Naive B cell (primary cell): ENCODE measurements around the gene DUSP15. TPM values are rescaled to one million over a fixed set of nuclear protein-coding genes. Genes with fewer than 3 reads are reported as not detected.

Experiments used
- ATAC-seq, 2 donors: fragments of 150-1000 bp; cut with Tn5 transposase; 2 replicates each; pipeline ENCODE4 v1.10.0; 2021; ENCODE audit warnings: low read depth in 2 of 2, mild to moderate bottlenecking in 2 of 2, moderate library complexity in 2 of 2
- DNase-seq: peaks from one replicate; pipeline ENCODE4 v3.0.0; 2022
- H3K27ac Mint-ChIP-seq, 6 donors: one replicate each; pipeline ENCODE4 v1.8.0; 2020 to 2022; ENCODE audit warnings: mild to moderate bottlenecking in 6 of 6, mixed read lengths in 6 of 6, moderate library complexity in 5 of 6, inconsistent platforms in 2 of 6
- H3K27me3 Mint-ChIP-seq, 3 donors: one replicate each; pipeline ENCODE4 v1.8.0; 2021 to 2022; ENCODE audit warnings: mixed read lengths in 3 of 3, mild to moderate bottlenecking in 1 of 3
- H3K36me3 Mint-ChIP-seq, 2 donors: one replicate each; pipeline ENCODE4 v1.8.0; 2020 to 2022; ENCODE audit warnings: mixed read lengths in 2 of 2, inconsistent platforms in 1 of 2, mild to moderate bottlenecking in 1 of 2
- H3K4me1 Mint-ChIP-seq, 3 donors: one replicate each; pipeline ENCODE4 v1.8.0; 2020 to 2022; ENCODE audit warnings: mixed read lengths in 3 of 3, inconsistent platforms in 1 of 3, mild to moderate bottlenecking in 1 of 3, moderate library complexity in 1 of 3
- H3K4me3 Mint-ChIP-seq, 8 donors: one replicate each; pipeline ENCODE4 v1.8.0; 2020 to 2022; ENCODE audit warnings: mild to moderate bottlenecking in 8 of 8, mixed read lengths in 8 of 8, moderate library complexity in 8 of 8, inconsistent platforms in 2 of 8
- H3K9me3 Mint-ChIP-seq, 7 donors: one replicate each; pipeline ENCODE4 v1.8.0; 2020 to 2022; ENCODE audit warnings: mixed read lengths in 7 of 7, mild to moderate bottlenecking in 5 of 7, inconsistent platforms in 2 of 7, moderate library complexity in 1 of 7
- polyA plus RNA-seq, 6 donors: library from polyadenylated mRNA; unstranded; fragments of 300-500 nt; fragmentation: Illumina TruSeq; gene quantifications; one replicate each; pipeline ENCODE4 v1.2.3, GENCODE V29; 2021; ENCODE audit warnings: low read depth in 6 of 6

DUSP15 gene
- polyA plus RNA-seq, 6 donors from 2014 or later, result 1.7 TPM; not detected in 5

DNA sequence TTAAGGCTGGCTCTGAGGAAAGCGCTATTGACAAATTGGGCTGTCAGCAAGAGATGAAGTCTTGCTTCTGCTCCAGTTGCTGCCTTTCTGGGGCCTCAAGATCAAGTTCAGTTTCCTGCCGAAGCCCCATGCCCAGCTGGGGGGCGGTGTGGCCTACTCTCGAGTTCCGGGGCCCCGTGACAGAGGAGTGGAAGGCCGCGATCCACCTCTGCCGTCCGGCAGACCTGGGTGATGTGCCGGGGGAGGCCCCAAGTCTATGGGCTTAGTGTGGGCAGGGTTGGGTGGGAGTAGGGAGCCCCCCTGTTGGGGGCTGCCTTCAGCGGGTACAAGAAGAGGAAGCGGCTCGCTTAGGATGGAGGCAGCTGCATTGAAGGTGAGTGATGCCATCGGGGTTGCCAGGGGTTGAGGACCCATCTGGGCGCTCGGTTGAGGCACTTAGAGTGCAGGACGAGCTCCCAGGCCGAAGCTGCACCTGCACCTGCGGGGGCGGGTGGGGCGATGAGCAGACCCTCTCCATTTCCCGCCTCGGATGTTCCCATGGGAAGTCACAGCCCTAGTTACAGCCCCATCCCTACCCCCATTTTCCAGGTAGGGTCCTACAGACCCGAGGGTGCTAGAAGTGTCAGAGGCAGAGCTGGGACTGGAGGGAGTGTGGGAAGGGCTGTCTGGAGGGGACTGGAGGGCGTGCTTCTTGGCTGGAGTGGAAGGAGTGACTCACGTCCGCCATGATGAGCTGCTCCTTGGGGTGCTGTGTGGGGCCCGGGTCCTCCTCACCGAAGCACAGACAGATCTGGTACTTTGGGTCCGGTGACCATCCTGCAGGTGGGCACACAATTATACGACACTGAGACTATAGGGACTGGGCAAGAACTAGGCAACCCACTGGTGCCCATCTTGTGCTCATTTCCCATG lies 22.0 kb downstream of the DUSP15 start:
- DNase-seq (no peak), ATAC-seq (no peak)
- Mint-ChIP-seq H3K4me3 (no peak overlapping the region), H3K27me3 (peaks cover 18 to 31% (median 28%) of the 10 kb centered on the region in 3 donors), H3K27ac (no peak overlapping the region), H3K4me1 (peaks cover 0 to 3% (median under 1%) of the 10 kb centered on the region in 3 donors), H3K9me3 (no peaks in the 10 kb centered on the region), H3K36me3 (no peaks in the 10 kb centered on the region)

GRCh38 chr20:31846793-31847138 lies 23.6 kb downstream of the DUSP15 start:
- no peak overlapping the region for H3K4me3 Mint-ChIP-seq
- H3K36me3 Mint-ChIP-seq, result no peaks in the 10 kb centered on the region
- H3K4me1 Mint-ChIP-seq, result peaks cover 6% of the 10 kb centered on the region in 3 donors
- peaks cover 18 to 31% (median 28%) of the 10 kb centered on the region in 3 donors for H3K27me3 Mint-ChIP-seq
- no peaks in the 10 kb centered on the region for H3K9me3 Mint-ChIP-seq
- no peak for DNase-seq
- no peak for ATAC-seq
- H3K27ac Mint-ChIP-seq, result no peak overlapping the region

- DNase-seq (no peak), ATAC-seq (peak; percentile 24)
- Mint-ChIP-seq H3K27me3 (peaks cover 10 to 17% (median 15%) of the 10 kb centered on the region in 3 donors), H3K4me3 (no peak within 1 kb of the TSS), H3K36me3 (no peaks in the 10 kb centered on the region), H3K4me1 (peaks cover 6 to 7% (median 6%) of the 10 kb centered on the region in 3 donors), H3K27ac (no peak within 1 kb of the TSS), H3K9me3 (no peaks in the 10 kb centered on the region)
Measured at GRCh38 chr20:31845300-31845863, 24.9 kb downstream of the DUSP15 start, which contains the start of gene FOXS1. Gene FOXS1, minus strand, starts transcription at chr20:31845604. Its CDS starts 62 bp downstream, at chr20:31845542.

- H3K4me1 Mint-ChIP-seq, result peaks cover 6 to 7% (median 6%) of the 10 kb centered on the region in 3 donors
- no peaks in the 10 kb centered on the region for H3K9me3 Mint-ChIP-seq
- H3K27me3 Mint-ChIP-seq, result peaks cover 10 to 12% (median 11%) of the 10 kb centered on the region in 3 donors
- ATAC-seq (peak; percentile 16 to 19), DNase-seq (no peak)
- no peaks in the 10 kb centered on the region for H3K36me3 Mint-ChIP-seq
- H3K27ac Mint-ChIP-seq, result no peak overlapping the region
- no peak overlapping the region for H3K4me3 Mint-ChIP-seq
Measured at GRCh38 chr20:31844737-31845299, 25.5 kb downstream of the DUSP15 start.

DNA sequence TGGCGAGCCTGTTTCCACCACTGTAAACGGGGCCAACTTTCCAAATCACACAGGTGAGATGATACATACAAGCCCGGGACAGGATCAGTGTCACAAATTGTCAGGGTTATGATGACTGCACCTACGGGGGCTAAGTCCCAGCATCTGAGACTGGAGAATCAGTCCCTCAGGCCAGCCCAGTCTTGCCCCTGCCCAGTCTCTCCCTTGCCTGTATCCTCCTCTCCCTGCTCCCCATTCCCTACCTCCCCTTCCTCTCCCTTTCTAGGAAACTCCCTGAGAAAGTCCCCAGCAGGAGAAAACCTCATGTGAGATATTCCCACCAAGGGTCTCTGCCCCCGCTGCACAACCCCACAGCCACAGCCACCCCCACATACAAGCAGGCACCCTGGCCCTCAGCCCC lies 26.4 kb downstream of the DUSP15 start:
- Mint-ChIP-seq H3K27ac (peak overlapping the region in 1 of 6 donors; percentile 57), H3K4me1 (peaks cover 6 to 7% (median 6%) of the 10 kb centered on the region in 3 donors), H3K9me3 (no peaks in the 10 kb centered on the region), H3K27me3 (peaks cover 3 to 6% (median 5%) of the 10 kb centered on the region in 3 donors), H3K4me3 (no peak overlapping the region), H3K36me3 (no peaks in the 10 kb centered on the region)
- no peak for DNase-seq
- peak; percentile 11 to 17 for ATAC-seq

- DNase-seq, result no peak
- Mint-ChIP-seq H3K27ac (no peak overlapping the region), H3K4me3 (no peak overlapping the region), H3K27me3 (peaks cover 0 to 3% (median 0%) of the 10 kb centered on the region in 3 donors), H3K9me3 (no peaks in the 10 kb centered on the region), H3K36me3 (no peaks in the 10 kb centered on the region), H3K4me1 (peaks cover 6 to 7% (median 6%) of the 10 kb centered on the region in 3 donors)
- ATAC-seq, result peak; percentile 12 to 22
Measured at GRCh38 chr20:31843288-31843687, 27.0 kb downstream of the DUSP15 start.

DNA sequence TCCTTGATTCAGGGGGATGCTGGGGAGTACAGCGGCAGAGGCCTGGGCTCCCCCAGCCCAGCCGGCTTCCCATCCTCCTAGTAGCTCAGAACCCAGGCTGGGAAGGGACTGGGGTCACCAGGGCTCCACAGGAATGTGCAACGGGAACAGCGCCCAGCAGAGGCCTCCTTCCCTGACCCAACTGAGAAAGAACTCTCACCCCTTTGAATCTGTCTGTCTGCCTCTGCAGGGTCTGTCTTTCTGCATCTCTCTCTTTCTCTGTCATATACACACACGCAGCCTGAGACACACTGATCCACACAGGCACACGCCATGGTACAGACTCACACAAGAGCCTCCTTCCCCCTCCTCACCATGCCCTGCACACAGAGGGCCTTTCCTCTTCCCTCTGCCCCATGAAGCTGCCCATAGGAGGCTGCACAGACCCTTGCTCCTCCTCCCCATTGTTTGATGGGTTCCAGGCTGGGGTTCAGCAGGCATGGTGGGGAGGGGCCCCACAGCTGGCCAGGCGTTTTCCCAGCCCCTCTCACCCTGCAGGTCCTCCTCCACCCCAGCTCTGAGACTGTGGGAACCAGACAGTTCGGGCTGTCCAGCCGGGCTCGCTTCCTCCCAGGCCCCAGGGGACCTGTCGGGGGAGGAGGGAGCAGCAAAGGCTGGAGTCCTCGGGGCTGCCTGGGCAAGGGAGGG lies 27.7 kb downstream of the DUSP15 start:
- Mint-ChIP-seq H3K27ac (no peak overlapping the region), H3K27me3 (peaks cover 0 to 2% (median 0%) of the 10 kb centered on the region in 3 donors), H3K9me3 (no peaks in the 10 kb centered on the region), H3K4me3 (no peak overlapping the region), H3K4me1 (peaks cover 6 to 7% (median 6%) of the 10 kb centered on the region in 3 donors), H3K36me3 (no peaks in the 10 kb centered on the region)
- ATAC-seq (no peak), DNase-seq (no peak)

DNA sequence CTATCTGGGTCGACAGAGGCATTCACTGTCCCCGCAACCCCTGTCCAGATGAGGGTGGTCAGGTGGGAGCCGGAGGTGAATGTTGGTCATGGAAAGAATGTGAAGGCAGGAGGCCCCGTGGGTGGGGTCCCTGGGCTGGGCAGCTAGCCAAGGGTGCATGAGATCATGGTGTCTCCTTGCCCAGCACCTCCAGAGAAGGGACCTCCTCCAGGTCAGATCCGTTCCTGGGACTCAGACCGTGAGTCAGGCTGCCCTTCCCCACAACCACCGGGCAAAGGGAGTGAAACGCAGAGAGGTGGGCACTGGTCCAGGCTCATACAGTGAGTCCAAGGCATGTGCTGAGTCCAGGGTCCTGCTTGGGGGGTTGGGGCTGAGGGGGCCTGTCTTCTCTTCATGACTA lies 28.4 kb downstream of the DUSP15 start:
- H3K4me3 Mint-ChIP-seq, result no peak overlapping the region
- no peaks in the 10 kb centered on the region for H3K9me3 Mint-ChIP-seq
- no peaks in the 10 kb centered on the region for H3K27me3 Mint-ChIP-seq
- DNase-seq, result no peak
- H3K36me3 Mint-ChIP-seq, result no peaks in the 10 kb centered on the region
- peaks cover 6 to 7% (median 6%) of the 10 kb centered on the region in 3 donors for H3K4me1 Mint-ChIP-seq
- no peak overlapping the region for H3K27ac Mint-ChIP-seq
- ATAC-seq, result no peak

- Mint-ChIP-seq H3K9me3 (no peaks in the 10 kb centered on the region), H3K27ac (no peak overlapping the region), H3K4me1 (peaks cover 6 to 10% (median 7%) of the 10 kb centered on the region in 3 donors), H3K27me3 (no peaks in the 10 kb centered on the region), H3K4me3 (no peak overlapping the region), H3K36me3 (no peaks in the 10 kb centered on the region)
- DNase-seq, result no peak
- ATAC-seq, result no peak
Measured at GRCh38 chr20:31840906-31841816, 29.2 kb downstream of the DUSP15 start.

- DNase-seq (no peak), ATAC-seq (no peak)
- H3K36me3 Mint-ChIP-seq, result no peaks in the 10 kb centered on the region
- H3K27me3 Mint-ChIP-seq, result no peaks in the 10 kb centered on the region
- no peak overlapping the region for H3K27ac Mint-ChIP-seq
- H3K9me3 Mint-ChIP-seq, result no peaks in the 10 kb centered on the region
- H3K4me3 Mint-ChIP-seq, result no peak overlapping the region
- peaks cover 6 to 14% (median 11%) of the 10 kb centered on the region in 3 donors for H3K4me1 Mint-ChIP-seq
Measured at GRCh38 chr20:31839782-31840487, 30.4 kb downstream of the DUSP15 start.

DNA sequence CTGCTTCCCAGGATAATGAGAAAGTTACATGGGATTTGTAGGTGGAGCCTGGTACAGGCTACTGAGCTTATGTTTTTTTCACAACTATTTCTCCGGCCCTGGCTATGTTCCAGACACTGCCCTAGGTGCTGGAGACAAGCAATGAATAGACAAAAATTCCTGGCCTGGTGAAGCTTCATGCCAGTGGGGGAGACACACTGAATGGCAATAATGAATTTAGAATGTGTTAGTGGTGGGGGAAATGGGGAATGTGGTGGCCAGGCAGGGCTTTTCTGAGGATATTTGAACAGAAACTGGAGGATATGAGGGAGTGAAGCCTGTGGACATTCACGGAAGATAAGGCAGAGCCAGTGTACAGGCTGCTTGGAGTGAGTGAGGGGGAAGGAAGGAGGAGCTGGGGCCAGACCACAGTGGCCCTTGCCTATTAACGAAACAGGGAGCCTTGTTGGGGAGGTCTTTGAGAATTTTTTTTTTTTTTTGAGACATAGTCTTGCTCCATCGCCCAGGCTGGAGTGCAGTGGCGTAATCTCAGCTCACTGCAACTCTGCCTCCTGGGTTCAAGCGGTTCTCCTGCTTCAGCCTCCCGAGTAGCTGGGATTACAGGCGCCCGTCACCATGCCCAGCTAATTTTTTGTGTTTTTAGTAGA lies 31.6 kb downstream of the DUSP15 start:
- H3K9me3 Mint-ChIP-seq, result no peaks in the 10 kb centered on the region
- H3K27ac Mint-ChIP-seq, result no peak overlapping the region
- H3K4me1 Mint-ChIP-seq, result peaks cover 6 to 14% (median 11%) of the 10 kb centered on the region in 3 donors
- DNase-seq, result no peak
- H3K27me3 Mint-ChIP-seq, result no peaks in the 10 kb centered on the region
- H3K36me3 Mint-ChIP-seq, result no peaks in the 10 kb centered on the region
- H3K4me3 Mint-ChIP-seq, result no peak overlapping the region
- no peak for ATAC-seq
